GM18502 (cell line): ENCODE measurements around the gene PCDHGA1.

Source experiments
- ATAC-seq: cut with Tn5 transposase; IDR thresholded peaks from one replicate; pipeline ENCODE4 v1.9.1; 2021; ENCODE audit warnings: mild to moderate bottlenecking; ENCODE audit not compliant: unreplicated experiment, poor library complexity

The PCDHGA1 gene

DNA sequence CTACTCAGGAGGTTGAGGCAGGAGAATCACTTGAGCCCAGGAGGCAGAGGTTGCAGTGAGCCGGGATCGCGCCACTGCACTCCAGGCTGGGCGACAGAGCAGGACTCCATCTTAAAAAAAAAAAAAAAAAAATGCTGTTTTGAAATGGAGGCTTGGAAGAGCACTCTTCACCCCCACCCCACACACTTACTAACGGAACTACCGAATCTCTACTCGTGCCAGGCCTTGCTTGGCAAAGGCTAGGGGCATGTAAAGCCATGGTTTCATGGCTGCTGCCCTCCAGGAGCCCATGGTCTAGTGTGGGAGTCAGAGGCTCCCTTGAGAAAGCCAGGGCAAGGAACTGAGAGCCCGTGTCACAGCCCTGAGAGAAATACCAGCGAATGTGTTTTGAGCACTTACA is 179.8 kb downstream of the PCDHGA1 start:
- no peak for ATAC-seq

DNA sequence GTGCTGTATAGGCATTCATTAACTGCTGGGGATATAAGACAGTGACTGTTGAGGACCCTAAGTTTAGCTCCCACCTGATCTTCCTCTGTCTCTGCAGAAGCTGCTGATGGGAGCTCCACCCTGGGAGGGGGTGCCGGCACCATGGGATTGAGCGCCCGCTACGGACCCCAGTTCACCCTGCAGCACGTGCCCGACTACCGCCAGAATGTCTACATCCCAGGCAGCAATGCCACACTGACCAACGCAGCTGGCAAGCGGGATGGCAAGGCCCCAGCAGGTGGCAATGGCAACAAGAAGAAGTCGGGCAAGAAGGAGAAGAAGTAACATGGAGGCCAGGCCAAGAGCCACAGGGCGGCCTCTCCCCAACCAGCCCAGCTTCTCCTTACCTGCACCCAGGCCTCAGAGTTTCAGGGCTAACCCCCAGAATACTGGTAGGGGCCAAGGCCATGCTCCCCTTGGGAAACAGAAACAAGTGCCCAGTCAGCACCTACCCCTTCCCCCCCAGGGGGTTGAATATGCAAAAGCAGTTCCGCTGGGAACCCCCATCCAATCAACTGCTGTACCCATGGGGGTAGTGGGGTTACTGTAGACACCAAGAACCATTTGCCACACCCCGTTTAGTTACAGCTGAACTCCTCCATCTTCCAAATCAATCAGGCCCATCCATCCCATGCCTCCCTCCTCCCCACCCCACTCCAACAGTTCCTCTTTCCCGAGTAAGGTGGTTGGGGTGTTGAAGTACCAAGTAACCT is 180.7 kb downstream of the PCDHGA1 start:
- no peak for ATAC-seq

DNA sequence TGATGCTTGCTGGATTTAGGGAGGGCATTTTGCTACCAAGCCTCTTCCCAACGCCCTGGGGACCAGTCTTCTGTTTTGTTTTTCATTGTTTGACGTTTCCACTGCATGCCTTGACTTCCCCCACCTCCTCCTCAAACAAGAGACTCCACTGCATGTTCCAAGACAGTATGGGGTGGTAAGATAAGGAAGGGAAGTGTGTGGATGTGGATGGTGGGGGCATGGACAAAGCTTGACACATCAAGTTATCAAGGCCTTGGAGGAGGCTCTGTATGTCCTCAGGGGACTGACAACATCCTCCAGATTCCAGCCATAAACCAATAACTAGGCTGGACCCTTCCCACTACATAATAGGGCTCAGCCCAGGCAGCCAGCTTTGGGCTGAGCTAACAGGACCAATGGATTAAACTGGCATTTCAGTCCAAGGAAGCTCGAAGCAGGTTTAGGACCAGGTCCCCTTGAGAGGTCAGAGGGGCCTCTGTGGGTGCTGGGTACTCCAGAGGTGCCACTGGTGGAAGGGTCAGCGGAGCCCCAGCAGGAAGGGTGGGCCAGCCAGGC is 181.5 kb downstream of the PCDHGA1 start:
- ATAC-seq = no peak

DNA sequence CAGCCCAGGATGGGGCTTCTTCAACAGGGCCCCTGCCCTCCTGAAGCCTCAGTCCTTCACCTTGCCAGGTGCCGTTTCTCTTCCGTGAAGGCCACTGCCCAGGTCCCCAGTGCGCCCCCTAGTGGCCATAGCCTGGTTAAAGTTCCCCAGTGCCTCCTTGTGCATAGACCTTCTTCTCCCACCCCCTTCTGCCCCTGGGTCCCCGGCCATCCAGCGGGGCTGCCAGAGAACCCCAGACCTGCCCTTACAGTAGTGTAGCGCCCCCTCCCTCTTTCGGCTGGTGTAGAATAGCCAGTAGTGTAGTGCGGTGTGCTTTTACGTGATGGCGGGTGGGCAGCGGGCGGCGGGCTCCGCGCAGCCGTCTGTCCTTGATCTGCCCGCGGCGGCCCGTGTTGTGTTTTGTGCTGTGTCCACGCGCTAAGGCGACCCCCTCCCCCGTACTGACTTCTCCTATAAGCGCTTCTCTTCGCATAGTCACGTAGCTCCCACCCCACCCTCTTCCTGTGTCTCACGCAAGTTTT is 182.1 kb downstream of the PCDHGA1 start:
- peak; percentile 31 for ATAC-seq

DNA sequence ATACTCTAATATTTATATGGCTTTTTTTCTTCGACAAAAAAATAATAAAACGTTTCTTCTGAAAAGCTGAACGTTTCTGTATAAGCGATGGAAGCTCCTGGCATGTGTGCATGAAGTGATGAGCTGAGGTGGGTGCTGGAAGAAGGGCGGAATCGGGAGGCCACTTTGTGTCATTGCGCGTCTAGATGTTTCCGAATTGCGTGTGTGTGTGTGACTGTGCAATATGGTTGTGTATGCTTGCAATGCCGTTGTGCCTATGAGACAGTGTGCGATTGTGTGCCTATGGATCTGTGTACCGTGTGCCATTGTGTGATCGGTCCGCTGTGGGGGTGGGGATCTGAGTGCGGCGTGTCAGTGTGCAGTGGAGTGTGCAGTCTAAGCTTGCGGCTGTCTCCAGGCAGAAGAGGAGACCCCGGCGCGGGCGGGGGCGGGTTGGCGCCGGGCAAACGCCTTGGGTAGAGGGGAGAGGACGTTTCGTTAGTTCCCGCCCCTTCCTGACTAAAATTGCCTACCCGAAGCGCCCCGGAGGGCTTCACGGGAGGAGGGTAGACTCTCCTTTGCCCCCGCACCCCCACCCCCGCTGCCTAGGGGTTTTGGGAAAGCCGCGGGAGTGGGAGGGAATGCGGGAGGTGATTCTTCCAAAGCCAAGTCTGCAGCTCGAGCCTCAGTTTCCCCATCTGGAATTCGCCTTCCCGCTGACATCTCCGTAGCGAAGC is 182.8 kb downstream of the PCDHGA1 start:
- no peak for ATAC-seq

DNA sequence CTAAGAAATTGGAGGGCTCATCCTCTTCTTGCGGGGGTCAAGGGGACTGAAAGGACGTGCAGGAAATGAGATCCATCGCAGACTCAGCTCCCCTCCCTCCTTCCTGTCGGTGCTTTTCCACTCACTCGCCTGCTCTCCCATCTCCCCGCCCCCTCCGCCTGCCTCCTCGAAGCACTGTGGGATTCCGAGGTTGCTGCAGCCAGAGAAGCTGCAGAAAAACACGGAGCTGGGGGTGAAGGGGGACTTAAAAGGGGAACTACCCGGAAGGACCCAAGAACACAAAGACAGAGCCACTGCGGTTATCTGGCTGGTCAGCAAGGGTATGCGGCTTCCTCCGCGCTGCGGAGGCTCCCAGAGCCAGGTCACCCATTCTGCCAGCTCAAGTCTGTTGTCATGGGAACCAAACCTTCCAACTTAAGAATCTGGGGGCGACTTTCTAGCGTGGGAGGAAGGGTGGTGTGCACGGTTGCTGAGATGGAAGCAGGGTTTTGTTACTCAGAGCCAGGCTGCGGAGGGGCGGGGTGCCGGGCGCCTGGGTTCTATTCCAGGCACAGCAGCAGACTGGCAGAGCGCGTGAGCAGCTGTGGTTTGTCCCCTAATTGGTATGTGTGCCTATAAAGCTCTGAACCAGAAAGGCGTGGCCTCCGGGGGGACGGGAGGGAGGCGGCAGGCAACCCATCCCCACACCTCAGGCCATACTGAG is 183.5 kb downstream of the PCDHGA1 start:
- ATAC-seq = peak; percentile 29

DNA sequence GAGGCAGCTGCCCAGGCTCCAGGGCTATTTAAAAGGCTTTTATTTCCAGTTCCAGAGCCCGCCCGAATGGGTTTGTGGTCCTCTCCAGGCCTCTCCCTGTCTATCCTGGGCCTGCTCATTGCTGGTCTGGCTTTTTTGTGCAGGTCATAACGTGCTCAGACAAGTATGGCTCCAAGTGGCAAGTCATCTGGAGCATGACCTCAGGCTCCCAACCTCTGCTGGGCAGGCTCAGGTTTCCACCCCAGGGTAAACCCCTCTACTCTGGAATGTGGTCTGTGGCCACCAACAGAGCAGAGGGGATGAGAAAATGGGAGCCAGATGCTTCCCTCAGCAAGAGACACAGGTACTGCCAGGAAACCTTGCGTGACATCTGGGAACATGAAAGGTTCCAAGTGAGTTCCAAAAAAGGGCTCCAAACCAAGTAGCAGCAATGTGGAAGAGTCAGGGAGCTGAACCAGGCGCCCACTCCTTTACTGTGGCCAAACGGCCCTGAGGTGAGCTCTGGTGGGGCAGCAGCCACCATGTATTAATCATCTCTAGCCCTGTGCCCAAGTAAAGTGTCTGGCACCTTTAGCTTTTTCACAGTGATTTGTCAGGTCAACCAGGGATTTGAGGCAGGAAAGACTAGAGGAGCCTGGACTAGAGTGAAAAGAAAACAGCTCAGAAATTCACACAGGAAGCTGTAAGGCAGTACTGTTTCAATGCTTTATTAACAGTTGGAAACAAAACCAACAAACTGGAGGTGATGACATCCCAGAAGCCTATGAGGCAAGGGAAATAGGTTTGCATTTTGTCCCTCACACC is 184.2 kb downstream of the PCDHGA1 start:
- ATAC-seq = peak; percentile 26

DNA sequence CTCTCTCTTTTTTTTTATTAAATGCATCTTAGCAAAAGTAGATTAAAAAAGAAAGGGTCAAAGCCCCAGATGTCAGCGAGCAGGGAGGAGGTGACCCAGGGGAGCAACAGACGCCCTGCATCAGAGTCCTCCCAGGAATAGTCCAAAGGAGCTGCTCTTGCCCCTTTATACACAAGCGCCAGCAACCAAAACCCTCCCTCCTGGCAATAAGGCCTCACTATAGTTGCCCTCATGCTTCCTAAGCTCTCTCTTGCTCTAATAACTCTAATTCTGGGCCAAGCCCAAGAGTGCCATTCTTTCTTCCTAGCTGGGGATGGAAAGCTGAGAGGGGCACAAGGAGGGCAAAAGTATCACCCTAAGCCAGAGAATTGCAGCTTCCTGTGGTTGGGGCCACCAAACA is 184.8 kb downstream of the PCDHGA1 start:
- ATAC-seq = no peak

DNA sequence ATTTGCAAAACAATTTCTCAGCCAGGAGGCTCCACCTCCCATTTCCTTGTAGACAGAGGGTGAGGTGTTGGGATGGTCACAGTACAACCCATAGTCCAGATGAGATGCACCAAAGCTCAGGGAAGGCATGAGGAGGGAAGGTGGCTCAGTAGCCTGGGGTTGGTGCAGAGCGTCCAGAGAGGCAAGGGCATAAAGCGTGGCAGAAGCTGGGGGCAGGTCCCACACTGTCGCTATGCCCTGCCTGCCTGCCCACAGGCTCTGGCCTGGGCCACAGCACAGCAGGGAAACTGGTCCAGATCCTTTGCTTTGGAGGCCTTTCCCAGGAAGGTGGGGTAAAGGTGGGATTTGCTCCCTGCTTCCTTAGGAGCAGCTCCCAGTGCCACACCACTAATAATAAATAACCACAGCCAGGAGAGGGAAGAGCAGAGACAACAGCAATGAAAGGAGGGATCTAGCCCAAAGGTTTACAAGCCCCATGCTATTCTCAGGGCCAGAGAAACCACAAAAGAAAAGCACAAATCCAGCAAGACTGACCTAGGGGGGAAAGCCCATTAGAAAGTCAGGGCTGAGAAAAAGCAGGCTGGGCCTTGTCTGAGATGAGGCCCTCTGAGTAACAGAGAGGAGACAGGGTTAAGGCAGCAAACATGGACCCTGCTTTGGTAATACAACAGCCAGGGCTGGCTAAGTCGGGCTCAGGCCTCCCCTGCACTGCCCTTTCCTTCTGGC is 185.8 kb downstream of the PCDHGA1 start:
- no peak for ATAC-seq

DNA sequence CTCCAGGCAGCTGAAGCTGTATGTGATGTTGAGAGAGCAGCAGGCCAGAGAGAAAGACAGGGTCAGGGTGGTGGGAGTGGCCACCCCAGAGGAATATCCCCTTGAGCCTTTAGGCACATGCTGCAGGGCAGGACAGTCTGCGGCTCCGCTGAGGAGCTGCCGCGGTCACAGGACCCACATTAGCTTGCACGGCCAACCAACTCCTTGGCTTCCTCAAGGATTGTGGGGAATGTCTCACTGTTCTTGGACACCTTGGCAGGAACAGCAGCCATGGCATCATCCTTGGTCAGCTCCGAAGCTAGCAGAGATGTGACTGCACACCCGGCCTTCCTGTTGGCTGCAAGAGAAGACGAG is 186.3 kb downstream of the PCDHGA1 start:
- ATAC-seq = no peak

DNA sequence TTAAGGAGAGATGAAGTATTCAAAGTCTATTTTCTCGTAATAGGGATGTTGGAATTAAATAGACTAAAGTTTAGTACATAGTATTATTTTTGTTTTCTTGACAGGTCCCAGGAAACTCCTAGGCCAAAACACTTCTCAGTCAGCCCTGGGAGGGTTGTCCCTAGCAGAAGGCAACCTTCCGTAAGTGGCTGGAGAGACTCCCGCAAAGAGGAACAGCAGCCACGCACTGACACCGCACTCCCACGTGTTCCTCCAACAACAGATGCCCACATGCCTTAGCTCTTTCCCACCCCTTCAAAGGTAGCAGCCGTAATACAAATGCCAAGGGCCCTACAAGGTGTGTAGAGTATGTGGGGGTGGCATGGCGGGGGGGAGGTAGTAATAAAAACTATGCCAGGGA is 187.0 kb downstream of the PCDHGA1 start:
- no peak for ATAC-seq

DNA sequence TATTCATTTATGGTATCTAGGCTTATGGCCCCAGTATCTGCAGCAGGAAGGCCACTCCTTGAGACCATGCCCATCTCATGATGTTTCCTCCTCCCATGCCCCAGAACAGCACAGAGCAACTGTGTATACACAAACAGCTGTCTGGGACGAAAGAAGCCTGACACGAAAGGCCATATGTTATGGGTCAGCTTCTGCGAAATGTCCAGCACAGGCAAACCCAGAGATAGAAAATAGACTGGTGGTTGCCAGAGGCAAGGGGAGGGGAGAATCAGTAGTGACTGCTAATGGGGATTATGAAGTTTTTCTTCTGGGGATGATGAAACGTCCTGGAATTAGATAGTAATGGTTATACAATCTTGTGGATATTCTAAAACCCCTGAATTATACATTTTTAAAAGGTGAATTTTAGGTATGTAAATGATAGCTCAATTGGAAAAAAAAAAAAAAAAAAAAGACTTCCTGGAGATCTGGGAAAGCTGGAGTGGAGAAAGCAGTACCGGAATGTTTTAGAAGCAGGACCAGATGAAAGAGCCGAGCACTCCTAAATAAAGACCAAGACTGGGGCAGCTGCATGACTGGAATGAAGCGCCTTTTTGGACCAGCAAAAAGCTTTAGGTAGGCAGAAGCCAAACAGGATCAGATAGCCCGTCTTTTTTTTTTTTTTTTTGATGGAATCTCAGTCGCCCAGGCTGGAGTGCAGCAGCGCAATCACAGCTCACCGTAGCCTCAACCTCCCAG is 187.7 kb downstream of the PCDHGA1 start:
- no peak for ATAC-seq

DNA sequence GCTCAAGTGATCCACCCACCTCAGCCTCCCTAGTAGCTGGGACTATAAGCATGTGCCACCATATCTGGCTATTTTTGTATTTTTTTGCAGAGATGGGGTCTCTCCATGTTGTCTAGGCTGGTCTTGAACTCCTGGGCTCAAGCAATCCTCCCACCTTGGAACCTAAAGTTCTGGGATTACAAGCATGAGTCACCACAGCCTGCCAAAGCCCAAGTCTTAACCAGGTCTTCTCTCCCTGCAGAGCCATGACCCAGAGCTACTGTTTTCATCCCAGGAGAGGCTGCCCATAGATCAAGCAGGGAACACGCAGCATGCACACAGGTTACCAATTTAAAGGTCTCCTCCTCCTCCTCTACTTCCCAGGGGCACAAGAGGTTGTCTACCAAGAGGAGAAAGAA is 188.3 kb downstream of the PCDHGA1 start:
- ATAC-seq = no peak

DNA sequence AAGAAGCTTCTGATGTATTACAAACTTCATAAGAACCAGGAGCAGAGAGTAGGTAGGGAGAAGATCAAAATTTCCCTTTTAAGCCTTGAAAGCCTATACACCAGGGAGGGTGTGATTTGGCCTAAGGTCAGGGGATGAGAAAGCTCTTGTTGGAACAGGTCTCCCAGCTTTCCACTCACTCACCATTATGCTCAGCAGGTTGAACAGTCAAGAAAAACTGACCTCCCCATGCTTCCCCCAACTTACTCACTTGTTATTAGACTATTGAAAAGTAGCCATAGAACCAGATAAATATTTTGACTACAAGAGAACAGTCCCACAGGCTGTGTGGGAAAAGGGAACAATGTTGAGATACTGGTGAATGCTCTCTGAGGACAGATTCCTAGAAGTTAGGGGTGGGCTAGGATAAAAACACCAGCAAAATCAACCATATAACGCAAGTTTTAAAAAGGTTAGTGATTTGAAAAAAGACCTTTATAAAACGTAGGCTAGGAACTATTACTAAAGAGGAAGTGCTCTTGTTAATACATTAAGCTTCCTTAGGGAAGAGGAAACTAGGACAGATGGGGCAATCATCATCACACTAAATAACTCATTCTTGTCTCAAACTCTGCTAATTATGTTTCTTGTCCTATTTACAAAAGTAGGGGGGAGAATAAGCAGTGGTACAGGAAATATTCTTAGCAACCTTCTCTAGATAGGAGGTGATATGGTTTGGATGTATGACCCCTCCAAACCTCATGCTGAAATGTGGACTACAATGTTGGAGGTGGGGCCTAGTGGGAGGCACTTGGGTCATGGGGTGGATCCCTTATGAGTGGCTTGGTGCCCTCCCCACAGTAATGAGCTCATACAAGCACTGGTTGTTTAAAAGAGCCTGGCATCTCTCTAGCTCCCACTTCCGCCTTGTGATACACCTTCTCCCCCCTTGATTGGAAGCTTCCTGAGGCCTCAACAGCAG is 189.6 kb downstream of the PCDHGA1 start:
- no peak for ATAC-seq

DNA sequence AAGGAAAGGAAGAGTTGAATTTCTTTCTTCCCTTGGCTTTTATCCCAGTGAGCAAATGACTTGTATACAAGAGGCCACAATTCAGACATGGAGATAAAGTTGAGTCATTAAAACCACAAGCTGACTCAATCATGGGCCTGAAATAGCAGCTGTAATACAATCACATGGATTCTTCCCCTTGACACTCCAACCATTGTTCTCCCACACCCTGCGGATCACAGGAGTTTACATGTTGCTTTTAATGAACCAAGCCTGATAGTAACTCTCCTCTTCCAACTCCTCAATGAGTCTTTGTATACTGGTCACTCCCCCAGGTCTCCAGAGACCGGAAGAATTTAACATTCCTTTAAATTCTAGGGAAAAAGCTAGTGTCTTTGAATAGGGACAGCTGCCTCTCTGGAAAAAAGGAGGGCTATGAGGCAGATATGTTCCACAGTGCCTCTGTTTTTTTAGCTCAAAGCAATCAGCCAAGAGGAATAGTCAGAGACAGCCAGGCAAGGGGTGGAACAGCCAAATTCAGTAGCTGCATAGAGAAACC is 191.0 kb downstream of the PCDHGA1 start:
- ATAC-seq = no peak

DNA sequence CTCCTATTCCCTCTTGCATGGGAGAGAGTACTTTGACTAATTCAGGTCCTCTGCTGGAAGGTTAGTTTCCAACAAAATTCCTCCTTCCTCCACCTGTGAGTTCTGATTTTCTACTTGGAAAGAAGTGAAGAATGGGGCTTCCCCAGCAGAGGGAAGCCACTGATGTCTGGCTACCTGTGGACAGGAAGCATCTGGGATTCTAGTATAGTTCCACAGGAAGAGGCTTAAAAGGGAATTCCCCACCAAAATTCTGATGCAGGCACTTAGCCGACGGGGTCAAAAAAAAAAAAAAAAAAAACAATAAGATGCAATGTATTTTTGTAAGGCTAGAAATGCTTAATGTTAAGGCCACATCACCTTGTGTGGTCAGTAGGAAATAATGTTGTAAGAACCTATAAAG is 192.0 kb downstream of the PCDHGA1 start:
- no peak for ATAC-seq

DNA sequence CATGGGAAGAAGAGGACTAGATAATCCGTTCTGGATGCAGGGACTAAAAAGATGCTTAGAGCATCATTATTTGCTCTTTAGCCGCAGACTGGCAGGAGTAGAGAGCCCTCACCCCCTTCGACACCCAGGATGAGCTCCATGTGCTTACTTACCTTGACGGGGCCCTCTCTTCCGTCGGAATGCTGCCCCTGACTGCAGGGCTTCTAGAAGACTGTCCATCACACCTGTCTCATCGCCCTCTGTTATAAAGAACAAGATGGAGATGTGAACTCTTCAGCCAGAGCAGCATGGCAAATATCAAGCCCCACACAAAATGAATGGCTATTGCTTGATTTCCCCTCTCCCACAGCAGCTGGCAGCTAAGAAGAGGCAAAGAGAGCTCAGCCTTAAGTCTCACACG is 193.7 kb downstream of the PCDHGA1 start:
- no peak for ATAC-seq
